GM12892 (cell line): ENCODE measurements around the gene SPDEF.

Source experiments
- POLR2A ChIP-seq: IDR thresholded peaks from 2 replicates; pipeline ENCODE4 v1.6.1; 2011; ENCODE audit warnings: low read depth, low read length, control low read depth
- POLR2AphosphoS5 ChIP-seq: IDR thresholded peaks from 2 replicates; pipeline ENCODE4 v1.6.1; 2011; ENCODE audit warnings: low read depth, low read length, control low read depth
- TAF1 ChIP-seq: IDR thresholded peaks from 2 replicates; pipeline ENCODE4 v1.6.1; 2011; ENCODE audit warnings: low read depth, mild to moderate bottlenecking, control low read depth, low read length, borderline replicate concordance

GRCh38 chr6:34547701-34548644 lies 8.2 kb downstream of the SPDEF start:
- TF ChIP-seq POLR2A (no peak), TAF1 (no peak), POLR2AphosphoS5 (no peak)
